NCI-H446 treated with DMSO at 0.1 percent for 48 hours (cell line): ENCODE measurements around the gene TBC1D1.

Experiments used
- DNase-seq: peaks from one replicate; lab custom pipeline; 2025; lab: John Stamatoyannopoulos, UW

The TBC1D1 gene

GRCh38 chr4:38106311-38106710 lies 215.4 kb downstream of the TBC1D1 start:
- DNase-seq: no peak

DNA sequence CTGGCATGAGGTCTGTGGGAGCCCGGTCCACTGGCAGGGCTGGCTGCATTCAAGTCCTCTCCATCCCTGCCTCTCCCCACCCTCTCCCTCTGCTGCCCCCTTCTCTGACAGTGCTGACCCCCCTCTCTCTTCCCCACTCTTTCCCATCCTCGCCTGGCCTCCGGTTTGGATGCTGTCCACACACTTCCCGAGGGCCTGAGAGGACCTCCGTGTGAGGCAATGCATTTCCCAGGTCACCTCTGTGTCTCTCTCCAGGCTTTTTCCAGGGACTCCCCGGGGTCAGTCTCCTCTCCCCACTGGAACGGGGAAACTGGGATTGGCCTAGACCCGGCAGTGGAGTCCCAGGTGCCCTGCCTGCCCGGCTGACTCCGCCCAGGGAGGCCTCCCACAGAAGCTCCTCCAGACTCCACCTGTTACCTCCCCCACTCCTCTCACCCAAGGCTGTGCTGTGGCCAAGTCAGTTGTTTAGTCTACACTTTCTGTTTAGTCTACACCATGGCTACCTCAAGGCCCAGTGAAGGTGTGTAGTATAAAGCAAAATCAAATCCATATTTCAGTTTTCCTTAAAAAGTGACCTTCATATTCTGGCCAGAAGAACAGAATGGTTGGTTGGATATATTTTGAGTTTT lies 216.1 kb downstream of the TBC1D1 start:
- DNase-seq: no peak

GRCh38 chr4:38107818-38108217 lies 216.9 kb downstream of the TBC1D1 start:
- no peak for DNase-seq

GRCh38 chr4:38109370-38109769 lies 218.5 kb downstream of the TBC1D1 start:
- no peak for DNase-seq

- no peak for DNase-seq
These were observed 219.0 kb downstream of the TBC1D1 start for GRCh38 chr4:38109896-38110295.

GRCh38 chr4:38111024-38111423 lies 220.1 kb downstream of the TBC1D1 start:
- no peak for DNase-seq

DNA sequence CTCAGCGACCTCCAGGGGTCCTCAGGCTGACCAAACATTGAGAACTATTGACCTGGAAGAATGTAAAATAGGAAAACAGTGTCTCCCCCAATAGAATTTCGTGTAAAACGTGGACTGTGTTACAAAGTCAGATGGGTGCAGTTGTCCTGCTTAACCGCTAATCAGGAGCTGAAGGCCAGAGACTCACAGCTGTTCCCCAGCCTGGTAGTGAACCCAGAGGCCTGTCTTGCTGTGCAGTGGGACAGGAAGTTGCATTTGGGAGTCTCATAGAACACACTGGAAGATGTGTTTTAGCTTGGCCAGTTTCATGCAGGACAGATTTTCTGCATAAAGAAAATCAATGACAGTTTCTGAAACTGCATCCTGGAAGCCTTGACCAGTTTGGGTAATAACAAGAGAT lies 220.8 kb downstream of the TBC1D1 start:
- no peak for DNase-seq

- DNase-seq: no peak
These were observed 222.2 kb downstream of the TBC1D1 start for GRCh38 chr4:38113132-38113531.

- DNase-seq: no peak
These were observed 222.7 kb downstream of the TBC1D1 start for GRCh38 chr4:38113551-38113950.

DNA sequence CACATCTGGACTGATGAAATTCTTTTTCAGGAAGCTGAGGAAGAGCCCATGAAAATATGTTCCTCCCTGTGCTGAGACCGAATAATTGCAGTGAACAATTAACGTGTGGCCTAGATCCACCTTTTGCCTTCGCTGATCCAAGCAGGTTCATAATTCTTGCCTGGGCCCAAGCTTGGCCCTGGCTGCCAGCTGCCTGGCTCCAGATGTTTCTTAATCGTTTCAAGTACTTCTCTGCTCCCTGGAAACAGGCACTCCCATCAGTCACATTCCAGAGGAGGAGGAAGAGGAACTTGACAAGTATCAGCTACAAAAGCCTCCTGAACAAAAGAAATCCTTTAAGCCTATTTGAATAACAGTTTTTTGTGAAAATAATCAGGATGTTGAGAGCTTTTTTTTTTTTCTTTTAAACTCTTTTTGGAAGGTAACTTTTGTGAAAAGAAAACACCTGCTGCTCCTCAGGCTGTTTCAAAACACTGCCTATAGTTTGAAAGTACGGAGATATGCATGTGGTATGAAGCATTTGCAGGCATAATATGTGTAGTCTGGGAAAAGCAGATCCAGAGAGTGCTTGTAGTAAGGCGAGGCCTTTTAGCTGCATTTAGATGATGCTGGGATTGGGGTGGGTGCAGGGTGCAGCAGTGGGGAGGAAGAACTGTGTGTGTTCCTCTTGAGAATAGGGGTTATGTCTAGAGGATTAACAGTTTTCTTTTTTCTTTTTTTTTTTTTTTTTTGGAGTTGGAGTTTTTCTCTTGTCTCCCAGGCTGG lies 223.7 kb downstream of the TBC1D1 start:
- DNase-seq: no peak

DNA sequence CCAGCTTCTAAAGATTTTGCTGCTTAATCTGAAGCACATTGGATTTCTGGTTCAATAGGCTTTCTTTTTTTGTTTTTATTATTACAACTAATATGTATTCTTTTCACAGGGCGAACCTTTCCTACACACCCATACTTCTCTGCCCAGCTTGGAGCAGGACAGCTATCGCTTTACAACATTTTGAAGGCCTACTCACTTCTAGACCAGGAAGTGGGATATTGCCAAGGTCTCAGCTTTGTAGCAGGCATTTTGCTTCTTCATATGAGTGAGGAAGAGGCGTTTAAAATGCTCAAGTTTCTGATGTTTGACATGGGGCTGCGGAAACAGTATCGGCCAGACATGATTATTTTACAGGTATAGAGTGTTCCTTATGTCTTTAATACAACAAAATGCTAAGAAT lies 224.7 kb downstream of the TBC1D1 start:
- DNase-seq: no peak

- no peak for DNase-seq
These were observed 226.7 kb downstream of the TBC1D1 start for GRCh38 chr4:38117591-38117990.

DNA sequence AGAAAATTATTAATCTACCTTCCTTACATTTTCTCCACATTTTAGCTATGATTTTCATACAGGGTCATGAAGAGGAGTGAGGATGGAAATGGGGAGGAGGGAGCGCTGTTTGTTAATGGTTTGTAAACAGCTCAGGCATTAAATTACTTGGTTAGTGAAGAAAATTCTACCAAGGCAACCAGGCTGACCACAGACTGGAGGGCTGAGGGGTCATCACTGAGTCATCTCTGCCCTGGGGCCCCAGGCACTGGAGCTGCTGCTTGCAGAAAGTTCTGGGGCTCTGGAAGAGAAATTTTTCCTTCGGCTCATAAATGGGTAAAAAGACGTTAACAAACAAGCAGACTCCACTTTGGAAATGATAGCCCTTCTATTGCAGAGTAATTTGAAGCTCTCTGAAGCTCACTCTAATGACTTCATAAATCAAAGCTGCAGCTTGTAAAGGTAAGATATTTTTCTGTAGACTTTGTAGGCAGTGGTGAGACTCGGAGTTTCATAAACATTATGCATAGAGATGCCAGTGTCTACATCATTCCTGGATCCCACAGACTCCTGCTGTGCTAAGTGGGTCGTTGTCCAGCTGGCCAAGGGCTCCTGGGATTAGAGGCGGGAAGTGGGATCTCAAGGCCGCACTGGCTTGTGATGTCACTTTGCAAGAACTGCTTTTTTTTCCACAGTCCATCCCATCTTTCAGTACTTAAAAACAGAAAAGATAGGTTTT lies 228.9 kb downstream of the TBC1D1 start:
- no peak for DNase-seq

GRCh38 chr4:38120772-38121171 lies 229.9 kb downstream of the TBC1D1 start:
- no peak for DNase-seq

GRCh38 chr4:38122060-38122459 lies 231.2 kb downstream of the TBC1D1 start:
- no peak for DNase-seq

GRCh38 chr4:38123555-38123954 lies 232.7 kb downstream of the TBC1D1 start:
- DNase-seq: no peak

GRCh38 chr4:38124961-38125360 lies 234.1 kb downstream of the TBC1D1 start:
- no peak for DNase-seq

DNA sequence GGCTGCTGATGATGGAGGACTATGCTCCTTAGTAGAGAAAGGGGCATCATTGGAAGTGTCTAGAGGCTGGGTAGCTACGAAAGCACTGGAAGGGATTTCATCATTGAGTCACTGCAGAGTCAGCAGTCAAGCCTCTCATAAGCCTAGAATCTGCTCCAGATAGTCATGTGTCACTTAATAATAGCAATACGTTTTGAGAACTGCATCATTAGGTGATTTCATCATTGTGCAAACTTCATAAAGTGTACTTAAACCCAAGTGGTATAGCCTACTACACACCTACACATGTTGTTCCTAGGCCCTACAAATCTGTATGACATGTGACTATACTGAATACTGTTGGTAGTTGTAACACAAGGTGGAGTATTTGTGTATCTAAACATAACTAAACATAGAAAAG lies 234.9 kb downstream of the TBC1D1 start:
- no peak for DNase-seq

GRCh38 chr4:38128478-38129459 lies 237.9 kb downstream of the TBC1D1 start:
- no peak for DNase-seq

DNA sequence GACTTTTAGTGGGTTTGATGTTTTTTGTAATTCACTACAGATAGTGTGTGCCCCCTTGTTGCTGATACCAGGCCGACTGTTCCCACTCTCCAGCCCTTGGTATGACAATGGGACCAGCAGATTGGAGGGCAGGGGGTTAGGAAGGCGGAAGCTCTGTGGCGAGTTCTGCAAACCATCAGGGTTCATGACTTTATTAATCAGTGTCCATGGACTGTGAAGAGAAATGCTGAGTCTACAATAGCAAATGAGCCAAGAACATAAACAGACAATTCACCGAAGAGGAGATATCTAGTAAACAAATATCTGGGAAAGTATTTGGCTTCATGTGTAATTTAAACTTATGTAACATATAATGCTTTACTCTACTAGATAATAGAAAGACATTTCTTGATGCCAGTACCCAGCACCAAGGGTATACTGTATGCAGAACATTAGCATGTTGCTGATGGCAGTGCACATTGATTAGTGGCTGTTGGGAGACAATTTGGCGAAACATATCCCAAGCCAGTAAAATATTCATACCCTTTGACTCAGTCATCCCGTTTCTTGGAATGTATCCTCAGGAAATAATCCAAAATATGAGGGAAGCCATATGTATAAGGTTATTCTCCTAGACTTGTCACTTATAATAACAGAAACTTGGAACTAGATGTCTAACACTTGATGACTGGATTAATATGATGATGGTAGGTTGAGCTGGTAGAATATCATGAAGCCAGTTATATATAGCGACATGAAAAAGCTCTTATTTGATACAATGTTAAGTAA lies 238.8 kb downstream of the TBC1D1 start:
- DNase-seq: no peak

DNA sequence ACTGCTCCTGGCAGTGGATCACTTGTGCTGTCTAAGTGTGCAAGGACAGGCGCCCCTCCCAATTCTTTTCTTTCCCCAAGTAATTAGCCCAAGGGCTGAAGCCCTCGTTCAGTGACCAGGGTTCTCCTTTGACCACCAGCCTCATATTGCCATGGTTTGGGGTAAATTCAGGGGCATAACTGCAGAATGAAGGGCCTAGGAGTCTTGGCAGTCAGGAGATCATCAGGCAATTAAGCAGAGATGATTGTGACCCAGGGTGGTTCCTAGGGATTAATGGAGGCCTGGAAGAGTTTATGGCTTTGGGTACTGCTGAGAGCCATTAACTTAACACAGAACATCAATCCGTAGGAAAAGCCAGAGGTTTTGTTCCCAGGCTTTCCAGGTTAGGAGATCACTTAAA lies 240.0 kb downstream of the TBC1D1 start:
- no peak for DNase-seq
